ENCODE measurements around the gene RGS6.

The RGS6 gene

GRCh38 chr14:72253503-72253902 lies 321.3 kb downstream of the RGS6 start:
- no peak overlapping the region for H3K4me2 ChIP-seq (ENCODE audit: low read length)
- no peaks in the 10 kb centered on the region for H3K4me1 ChIP-seq (ENCODE audit: control insufficient read depth, low read length)
- no peaks in the 10 kb centered on the region for H3K36me3 ChIP-seq (ENCODE audit: control insufficient read depth, low read length)
- no peak for TF ChIP-seq EZH2phosphoT487 (IDR thresholded peaks at IDR 0.05; ENCODE audit: borderline replicate concordance, low read length)
- no peak for TF ChIP-seq CTCF (IDR thresholded peaks at IDR 0.05; ENCODE audit: low read depth, low read length, poor library complexity, severe bottlenecking)
- H3K9me3 ChIP-seq (ENCODE audit: control insufficient read depth, insufficient read depth, low read length), result no peaks in the 10 kb centered on the region
- H3K79me2 ChIP-seq (ENCODE audit: control insufficient read depth, low read length), result no peaks in the 10 kb centered on the region
- H3K27ac ChIP-seq (ENCODE audit: low read depth, low read length), result no peak overlapping the region
- no peak overlapping the region for H3K4me3 ChIP-seq (ENCODE audit: low read length)
- no peaks in the 10 kb centered on the region for H3K27me3 ChIP-seq (ENCODE audit: control insufficient read depth, low read length)
- H4K20me1 ChIP-seq (ENCODE audit: control insufficient read depth, insufficient read depth, low read depth, low read length), result no peaks in the 10 kb centered on the region
- H3K9me2 ChIP-seq (replicated peaks; ENCODE audit: control insufficient read depth, low read length), result no peaks in the 10 kb centered on the region
- no peaks in the 10 kb centered on the region for H3F3A ChIP-seq (ENCODE audit: control insufficient read depth, insufficient read depth)

GRCh38 chr14:72254202-72254936 lies 322.1 kb downstream of the RGS6 start:
- Histone ChIP-seq H3F3A (ENCODE audit: control insufficient read depth, insufficient read depth) (no peaks in the 10 kb centered on the region), H3K4me2 (ENCODE audit: low read length) (no peak overlapping the region), H4K20me1 (ENCODE audit: control insufficient read depth, insufficient read depth, low read depth, low read length) (no peaks in the 10 kb centered on the region), H3K4me3 (ENCODE audit: low read length) (no peak overlapping the region), H3K9me3 (ENCODE audit: control insufficient read depth, insufficient read depth, low read length) (no peaks in the 10 kb centered on the region), H3K27ac (ENCODE audit: low read depth, low read length) (no peak overlapping the region), H3K79me2 (ENCODE audit: control insufficient read depth, low read length) (no peaks in the 10 kb centered on the region), H3K27me3 (ENCODE audit: control insufficient read depth, low read length) (no peaks in the 10 kb centered on the region), H3K36me3 (ENCODE audit: control insufficient read depth, low read length) (no peaks in the 10 kb centered on the region), H3K4me1 (ENCODE audit: control insufficient read depth, low read length) (no peaks in the 10 kb centered on the region), H3K9me2 (replicated peaks; ENCODE audit: control insufficient read depth, low read length) (no peaks in the 10 kb centered on the region)
- TF ChIP-seq CTCF (IDR thresholded peaks at IDR 0.05; ENCODE audit: low read depth, low read length, poor library complexity, severe bottlenecking), result no peak
- TF ChIP-seq EZH2phosphoT487 (IDR thresholded peaks at IDR 0.05; ENCODE audit: borderline replicate concordance, low read length), result no peak

- Histone ChIP-seq H3K9me3 (ENCODE audit: control insufficient read depth, insufficient read depth, low read length) (no peaks in the 10 kb centered on the region), H3K36me3 (ENCODE audit: control insufficient read depth, low read length) (no peaks in the 10 kb centered on the region), H3K4me2 (ENCODE audit: low read length) (no peak overlapping the region), H3K9me2 (replicated peaks; ENCODE audit: control insufficient read depth, low read length) (no peaks in the 10 kb centered on the region), H3K27ac (ENCODE audit: low read depth, low read length) (no peak overlapping the region), H3K27me3 (ENCODE audit: control insufficient read depth, low read length) (no peaks in the 10 kb centered on the region), H3F3A (ENCODE audit: control insufficient read depth, insufficient read depth) (no peaks in the 10 kb centered on the region), H3K4me1 (ENCODE audit: control insufficient read depth, low read length) (no peaks in the 10 kb centered on the region), H3K79me2 (ENCODE audit: control insufficient read depth, low read length) (no peaks in the 10 kb centered on the region), H3K4me3 (ENCODE audit: low read length) (no peak overlapping the region), H4K20me1 (ENCODE audit: control insufficient read depth, insufficient read depth, low read depth, low read length) (no peaks in the 10 kb centered on the region)
- no peak for TF ChIP-seq CTCF (IDR thresholded peaks at IDR 0.05; ENCODE audit: low read depth, low read length, poor library complexity, severe bottlenecking)
- TF ChIP-seq EZH2phosphoT487 (IDR thresholded peaks at IDR 0.05; ENCODE audit: borderline replicate concordance, low read length), result no peak
Observed at GRCh38 chr14:72254937-72255472, 322.8 kb downstream of the RGS6 start.

Measured in DOHH2 (cell line).